BLaER1 (cell line): ENCODE results near the gene NUBPL.

Experiments used
- H3K27ac ChIP-seq: shearing (Covaris generic); formaldehyde crosslinking; 2 replicates; pipeline ENCODE4 v1.8.1; 2022
- H3K27me3 ChIP-seq: shearing (Covaris generic); formaldehyde crosslinking; 2 replicates; pipeline ENCODE4 v1.8.1; 2022
- H3K36me3 ChIP-seq: shearing (Covaris generic); formaldehyde crosslinking; 2 replicates; pipeline ENCODE4 v1.8.1; 2022
- H3K4me1 ChIP-seq: shearing (Covaris generic); formaldehyde crosslinking; 2 replicates; pipeline ENCODE4 v1.8.1; 2022
- H3K4me2 ChIP-seq: shearing (Covaris generic); formaldehyde crosslinking; 2 replicates; pipeline ENCODE4 v1.8.1; 2022
- H3K4me3 ChIP-seq: shearing (Covaris generic); formaldehyde crosslinking; 2 replicates; pipeline ENCODE4 v1.8.1; 2022
- H3K9ac ChIP-seq: shearing (Covaris generic); formaldehyde crosslinking; 2 replicates; pipeline ENCODE4 v1.8.1; 2022
- H3K9me3 ChIP-seq: shearing (Covaris generic); formaldehyde crosslinking; 2 replicates; pipeline ENCODE4 v1.8.1; 2022
- H4K20me1 ChIP-seq: shearing (Covaris generic); formaldehyde crosslinking; 2 replicates; pipeline ENCODE4 v1.8.1; 2022
- Cebpa-rat ChIP-seq: shearing (Covaris generic); IDR thresholded peaks from 2 replicates; pipeline ENCODE4 v1.8.1; 2022

The NUBPL gene

DNA sequence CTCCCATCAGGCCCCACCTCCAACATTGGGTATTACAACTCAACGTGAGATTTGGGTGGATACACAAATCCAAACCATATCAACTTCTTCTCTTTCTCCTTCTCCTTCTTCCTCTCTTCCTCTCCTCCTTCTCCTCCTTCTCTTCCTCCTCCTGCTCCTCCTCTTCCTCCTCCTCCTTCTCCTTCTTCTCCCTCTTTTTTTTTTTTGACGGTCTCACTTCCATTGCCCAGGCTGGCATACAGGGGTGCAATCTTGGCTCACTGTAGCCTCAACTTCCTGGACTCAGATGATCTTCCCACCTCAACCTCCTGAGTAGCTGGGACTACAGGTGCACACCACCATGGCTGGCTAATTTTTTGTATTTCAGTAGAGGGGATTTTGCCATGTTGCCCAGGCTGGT, 11.4 kb upstream of the NUBPL start:
- TF ChIP-seq Cebpa-rat, result no peak
- no peaks in the 10 kb centered on the region for H3K4me1 ChIP-seq
- H4K20me1 ChIP-seq, result no peaks in the 10 kb centered on the region
- no peak overlapping the region for H3K27ac ChIP-seq
- no peak overlapping the region for H3K4me2 ChIP-seq
- H3K27me3 ChIP-seq, result no peaks in the 10 kb centered on the region
- no peaks in the 10 kb centered on the region for H3K9me3 ChIP-seq
- no peak overlapping the region for H3K9ac ChIP-seq
- no peaks in the 10 kb centered on the region for H3K36me3 ChIP-seq
- H3K4me3 ChIP-seq, result no peak overlapping the region

- Histone ChIP-seq H3K4me3 (no peak overlapping the region), H3K27ac (no peak overlapping the region), H4K20me1 (no peaks in the 10 kb centered on the region), H3K9me3 (no peaks in the 10 kb centered on the region), H3K9ac (no peak overlapping the region), H3K4me2 (no peak overlapping the region), H3K4me1 (no peaks in the 10 kb centered on the region), H3K27me3 (no peaks in the 10 kb centered on the region), H3K36me3 (no peaks in the 10 kb centered on the region)
- TF ChIP-seq Cebpa-rat, result no peak
Observed at GRCh38 chr14:31550589-31550988, 10.6 kb upstream of the NUBPL start.

GRCh38 chr14:31556191-31556590, 5.0 kb upstream of the NUBPL start:
- Histone ChIP-seq H3K27me3 (no peaks in the 10 kb centered on the region), H3K36me3 (no peaks in the 10 kb centered on the region), H3K4me2 (no peak overlapping the region), H4K20me1 (no peaks in the 10 kb centered on the region), H3K4me1 (0 out of 2 replicates have a peak, but pooled peaks cover 3% of the 10 kb centered on the region), H3K27ac (no peak overlapping the region), H3K9me3 (no peaks in the 10 kb centered on the region), H3K9ac (no peak overlapping the region), H3K4me3 (no peak overlapping the region)
- TF ChIP-seq Cebpa-rat, result no peak

GRCh38 chr14:31559939-31560338, 1.3 kb upstream of the NUBPL start:
- TF ChIP-seq Cebpa-rat, result no peak
- Histone ChIP-seq H4K20me1 (no peaks in the 10 kb centered on the region), H3K36me3 (no peaks in the 10 kb centered on the region), H3K4me1 (peaks cover 22% of the 10 kb centered on the region), H3K4me2 (no peak overlapping the region), H3K4me3 (no peak overlapping the region), H3K9ac (no peak overlapping the region), H3K9me3 (no peaks in the 10 kb centered on the region), H3K27me3 (no peaks in the 10 kb centered on the region), H3K27ac (no peak overlapping the region)

GRCh38 chr14:31560759-31561154, 447 bp upstream of the NUBPL start:
- Histone ChIP-seq H3K4me1 (peaks cover 22% of the 10 kb centered on the region), H4K20me1 (no peaks in the 10 kb centered on the region), H3K9me3 (no peaks in the 10 kb centered on the region), H3K27me3 (no peaks in the 10 kb centered on the region), H3K27ac (no peak overlapping the region), H3K9ac (peak overlapping the region; percentile 86), H3K4me2 (peak overlapping the region; percentile 87), H3K4me3 (peak overlapping the region; percentile 80), H3K36me3 (no peaks in the 10 kb centered on the region)
- TF ChIP-seq Cebpa-rat, result no peak

DNA sequence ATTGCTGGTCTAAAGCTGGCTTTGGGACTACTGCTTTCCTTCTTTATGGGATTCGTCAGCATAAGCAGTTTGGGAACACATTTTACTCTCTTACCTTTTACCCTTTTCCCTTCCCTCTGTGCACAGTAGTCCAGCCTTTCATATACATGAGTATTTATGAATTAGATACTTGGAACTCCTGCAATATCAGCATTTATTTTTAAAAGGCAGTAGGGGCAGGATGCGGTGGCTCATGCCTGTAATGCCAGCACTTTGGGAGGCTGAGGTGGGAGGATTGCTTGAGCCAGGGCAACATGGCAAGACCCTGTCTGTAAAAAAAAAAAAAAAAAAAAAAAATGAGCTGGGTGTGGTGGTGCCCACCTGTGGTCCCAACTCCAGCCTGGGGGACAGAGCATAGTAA, 3.0 kb downstream of the NUBPL start:
- no peak overlapping the region for H3K4me2 ChIP-seq
- no peaks in the 10 kb centered on the region for H3K27me3 ChIP-seq
- TF ChIP-seq Cebpa-rat, result no peak
- H3K36me3 ChIP-seq, result peaks cover 4% of the 10 kb centered on the region; the same call in 1 of the 2 replicates
- no peaks in the 10 kb centered on the region for H4K20me1 ChIP-seq
- no peaks in the 10 kb centered on the region for H3K9me3 ChIP-seq
- no peak overlapping the region for H3K27ac ChIP-seq
- H3K9ac ChIP-seq, result no peak overlapping the region
- H3K4me1 ChIP-seq, result peaks cover 22% of the 10 kb centered on the region
- H3K4me3 ChIP-seq, result no peak overlapping the region

GRCh38 chr14:31566456-31566855, 5.3 kb downstream of the NUBPL start:
- no peak overlapping the region for H3K4me3 ChIP-seq
- H3K27me3 ChIP-seq, result no peaks in the 10 kb centered on the region
- H4K20me1 ChIP-seq, result no peaks in the 10 kb centered on the region
- H3K4me1 ChIP-seq, result peaks cover 19% of the 10 kb centered on the region
- H3K4me2 ChIP-seq, result no peak overlapping the region
- no peak overlapping the region for H3K9ac ChIP-seq
- no peaks in the 10 kb centered on the region for H3K9me3 ChIP-seq
- no peak overlapping the region for H3K27ac ChIP-seq
- peaks cover 9% of the 10 kb centered on the region; the same call in 1 of the 2 replicates for H3K36me3 ChIP-seq
- TF ChIP-seq Cebpa-rat, result no peak

DNA sequence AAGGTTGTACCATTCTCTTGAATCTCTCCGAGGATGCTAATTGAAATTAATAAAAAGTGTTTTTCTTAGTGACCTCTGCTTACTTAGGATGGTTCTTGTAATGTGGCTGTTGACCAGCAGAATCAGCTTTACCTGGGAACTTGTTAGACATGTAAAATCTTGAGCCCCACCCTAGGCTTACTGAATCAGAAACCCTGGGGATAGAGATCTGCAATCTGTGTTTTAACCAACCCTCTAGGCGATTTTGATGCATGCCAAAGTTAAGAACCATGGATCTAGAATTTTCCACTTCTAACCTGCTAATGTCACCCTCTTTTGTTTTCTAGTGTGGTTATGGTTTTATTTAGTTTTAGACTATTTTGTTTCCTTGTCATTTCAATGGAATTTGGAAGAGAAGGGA, 6.5 kb downstream of the NUBPL start:
- peaks cover 8% of the 10 kb centered on the region for H3K4me1 ChIP-seq
- H4K20me1 ChIP-seq, result no peaks in the 10 kb centered on the region
- no peak overlapping the region for H3K27ac ChIP-seq
- TF ChIP-seq Cebpa-rat, result no peak
- H3K4me3 ChIP-seq, result no peak overlapping the region
- H3K9ac ChIP-seq, result no peak overlapping the region
- no peak overlapping the region for H3K4me2 ChIP-seq
- no peaks in the 10 kb centered on the region for H3K9me3 ChIP-seq
- peaks cover 9% of the 10 kb centered on the region; the same call in 1 of the 2 replicates for H3K36me3 ChIP-seq
- no peaks in the 10 kb centered on the region for H3K27me3 ChIP-seq

DNA sequence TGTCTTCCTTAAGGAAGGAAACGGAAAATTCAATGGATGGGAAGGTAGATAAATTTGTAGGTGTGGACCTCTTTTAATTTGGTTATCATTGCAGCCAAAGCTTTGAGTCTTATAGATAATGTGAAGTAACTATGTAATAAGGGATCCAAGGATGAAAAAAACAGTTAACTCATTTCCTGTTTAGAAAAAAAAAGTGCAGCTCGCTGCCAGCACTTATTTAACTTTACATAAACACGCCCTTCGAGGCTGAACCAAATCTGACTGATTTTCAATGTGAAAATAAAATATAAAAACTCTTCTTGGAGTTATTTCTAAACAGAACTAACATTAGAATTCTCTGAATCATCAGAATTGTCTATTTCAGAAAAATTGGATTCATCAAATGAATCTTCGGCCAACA, 7.0 kb downstream of the NUBPL start:
- H3K9ac ChIP-seq, result no peak overlapping the region
- no peak overlapping the region for H3K4me2 ChIP-seq
- H3K4me3 ChIP-seq, result no peak overlapping the region
- peaks cover 9% of the 10 kb centered on the region; the same call in 1 of the 2 replicates for H3K36me3 ChIP-seq
- H3K27me3 ChIP-seq, result no peaks in the 10 kb centered on the region
- no peak overlapping the region for H3K27ac ChIP-seq
- H3K9me3 ChIP-seq, result no peaks in the 10 kb centered on the region
- H4K20me1 ChIP-seq, result no peaks in the 10 kb centered on the region
- TF ChIP-seq Cebpa-rat, result no peak
- H3K4me1 ChIP-seq, result peaks cover 3% of the 10 kb centered on the region

GRCh38 chr14:31568671-31569070, 7.5 kb downstream of the NUBPL start:
- H3K4me1 ChIP-seq, result no peaks in the 10 kb centered on the region
- no peak overlapping the region for H3K4me3 ChIP-seq
- no peaks in the 10 kb centered on the region for H4K20me1 ChIP-seq
- H3K9me3 ChIP-seq, result no peaks in the 10 kb centered on the region
- H3K27me3 ChIP-seq, result no peaks in the 10 kb centered on the region
- H3K4me2 ChIP-seq, result no peak overlapping the region
- H3K36me3 ChIP-seq, result peaks cover 9% of the 10 kb centered on the region; the same call in 1 of the 2 replicates
- no peak overlapping the region for H3K27ac ChIP-seq
- 0 out of 2 replicates have a peak, but pooled peaks have one; percentile 25 for TF ChIP-seq Cebpa-rat
- no peak overlapping the region for H3K9ac ChIP-seq

- no peak for TF ChIP-seq Cebpa-rat
- no peaks in the 10 kb centered on the region for H3K27me3 ChIP-seq
- peaks cover 20% of the 10 kb centered on the region for H3K36me3 ChIP-seq
- no peak overlapping the region for H3K27ac ChIP-seq
- H4K20me1 ChIP-seq, result no peaks in the 10 kb centered on the region
- H3K4me2 ChIP-seq, result no peak overlapping the region
- no peaks in the 10 kb centered on the region for H3K4me1 ChIP-seq
- H3K9me3 ChIP-seq, result no peaks in the 10 kb centered on the region
- H3K4me3 ChIP-seq, result no peak overlapping the region
- H3K9ac ChIP-seq, result no peak overlapping the region
Observed at GRCh38 chr14:31572955-31573354, 11.8 kb downstream of the NUBPL start.
